Fibroblast of mammary gland (primary cell): ENCODE data around the gene KCNJ6.

ENCODE experiments used
- DNase-seq: peaks from one replicate; pipeline ENCODE4 v3.0.0-alpha.2; 2010; ENCODE audit warnings: low read depth
- H3K4me3 ChIP-seq: 2 replicates; pipeline ENCODE4 v1.5.1; 2011; ENCODE audit warnings: low read depth, mild to moderate bottlenecking, low read length, moderate library complexity; ENCODE audit not compliant: control insufficient read depth
- TF ChIP-seq, protein P1 (sequence below): conservative IDR thresholded peaks from 2 replicates; pipeline ENCODE4 v1.5.1; 2011; ENCODE audit warnings: low read depth, low read length, inconsistent platforms; ENCODE audit not compliant: control insufficient read depth, insufficient read depth

Gene KCNJ6

GRCh38 chr21:37628362-37628761, 287.9 kb downstream of the KCNJ6 start:
- no peak overlapping the region for H3K4me3 ChIP-seq
- TF ChIP-seq, protein P1, sequence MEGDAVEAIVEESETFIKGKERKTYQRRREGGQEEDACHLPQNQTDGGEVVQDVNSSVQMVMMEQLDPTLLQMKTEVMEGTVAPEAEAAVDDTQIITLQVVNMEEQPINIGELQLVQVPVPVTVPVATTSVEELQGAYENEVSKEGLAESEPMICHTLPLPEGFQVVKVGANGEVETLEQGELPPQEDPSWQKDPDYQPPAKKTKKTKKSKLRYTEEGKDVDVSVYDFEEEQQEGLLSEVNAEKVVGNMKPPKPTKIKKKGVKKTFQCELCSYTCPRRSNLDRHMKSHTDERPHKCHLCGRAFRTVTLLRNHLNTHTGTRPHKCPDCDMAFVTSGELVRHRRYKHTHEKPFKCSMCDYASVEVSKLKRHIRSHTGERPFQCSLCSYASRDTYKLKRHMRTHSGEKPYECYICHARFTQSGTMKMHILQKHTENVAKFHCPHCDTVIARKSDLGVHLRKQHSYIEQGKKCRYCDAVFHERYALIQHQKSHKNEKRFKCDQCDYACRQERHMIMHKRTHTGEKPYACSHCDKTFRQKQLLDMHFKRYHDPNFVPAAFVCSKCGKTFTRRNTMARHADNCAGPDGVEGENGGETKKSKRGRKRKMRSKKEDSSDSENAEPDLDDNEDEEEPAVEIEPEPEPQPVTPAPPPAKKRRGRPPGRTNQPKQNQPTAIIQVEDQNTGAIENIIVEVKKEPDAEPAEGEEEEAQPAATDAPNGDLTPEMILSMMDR, result no peak
- no peak for DNase-seq

- TF ChIP-seq, protein P1, result no peak
- no peak for DNase-seq
- H3K4me3 ChIP-seq, result no peak overlapping the region
Observed at GRCh38 chr21:37627561-37627960, 288.7 kb downstream of the KCNJ6 start.

- H3K4me3 ChIP-seq, result no peak overlapping the region
- DNase-seq, result no peak
- TF ChIP-seq, protein P1, result no peak
Observed at GRCh38 chr21:37627074-37627473, 289.2 kb downstream of the KCNJ6 start.

GRCh38 chr21:37626320-37626719, 289.9 kb downstream of the KCNJ6 start:
- DNase-seq, result no peak
- TF ChIP-seq, protein P1, result no peak
- H3K4me3 ChIP-seq, result no peak overlapping the region

GRCh38 chr21:37623689-37624088, 292.6 kb downstream of the KCNJ6 start:
- no peak for DNase-seq
- no peak overlapping the region for H3K4me3 ChIP-seq
- TF ChIP-seq, protein P1, result no peak

DNA sequence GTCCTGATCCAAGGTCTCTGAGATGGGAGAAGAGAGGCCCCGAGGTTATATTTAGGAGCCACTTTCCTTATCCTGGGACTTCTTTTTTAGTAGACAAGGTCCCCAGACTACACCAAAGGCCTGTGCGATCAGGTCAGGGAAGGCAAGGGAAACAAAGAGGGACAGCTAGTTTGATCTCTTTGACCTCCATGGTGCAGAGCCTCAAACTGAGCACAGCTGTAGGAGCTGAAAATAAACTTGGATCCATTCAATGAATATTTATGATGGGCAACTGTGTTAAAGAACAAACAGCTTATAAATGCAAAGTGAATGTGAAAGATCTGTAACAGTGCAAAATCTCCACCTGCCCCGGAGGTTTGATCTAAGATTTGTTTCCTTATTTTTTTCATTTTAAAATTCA, 293.1 kb downstream of the KCNJ6 start:
- no peak overlapping the region for H3K4me3 ChIP-seq
- DNase-seq, result no peak
- TF ChIP-seq, protein P1, result no peak

DNA sequence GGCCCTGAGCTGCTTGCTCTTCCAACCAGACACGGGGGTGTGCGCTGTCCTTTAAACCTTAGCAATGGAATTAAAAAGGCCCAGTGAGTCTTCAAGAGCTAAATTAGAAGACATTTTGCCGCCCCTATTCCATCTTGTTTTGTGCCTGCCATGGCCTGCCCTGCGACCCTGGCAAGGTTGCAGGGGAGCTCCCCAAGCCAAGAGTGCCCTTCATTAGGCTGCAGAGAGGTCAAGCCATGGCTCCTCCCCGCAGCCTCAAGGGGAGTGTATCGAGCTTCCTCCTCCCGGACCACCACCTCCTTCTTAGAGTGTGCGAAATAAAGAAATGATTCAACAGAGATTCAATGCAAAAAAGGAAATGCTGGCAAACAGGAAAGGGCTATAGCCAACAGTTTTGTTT, 293.5 kb downstream of the KCNJ6 start:
- DNase-seq, result no peak
- TF ChIP-seq, protein P1, result no peak
- H3K4me3 ChIP-seq, result no peak overlapping the region
